ENCODE data around the gene MTMR12. TPM values are rescaled to one million over a fixed set of nuclear protein-coding genes. Genes with fewer than 3 reads are reported as not detected.

Gene MTMR12
- total and polyA plus RNA-seq, 2 of the 13 experiments (the other 11 are each of a cell fraction or from before 2014, with no cell fraction given) = 23.4 to 36.6 TPM

DNA sequence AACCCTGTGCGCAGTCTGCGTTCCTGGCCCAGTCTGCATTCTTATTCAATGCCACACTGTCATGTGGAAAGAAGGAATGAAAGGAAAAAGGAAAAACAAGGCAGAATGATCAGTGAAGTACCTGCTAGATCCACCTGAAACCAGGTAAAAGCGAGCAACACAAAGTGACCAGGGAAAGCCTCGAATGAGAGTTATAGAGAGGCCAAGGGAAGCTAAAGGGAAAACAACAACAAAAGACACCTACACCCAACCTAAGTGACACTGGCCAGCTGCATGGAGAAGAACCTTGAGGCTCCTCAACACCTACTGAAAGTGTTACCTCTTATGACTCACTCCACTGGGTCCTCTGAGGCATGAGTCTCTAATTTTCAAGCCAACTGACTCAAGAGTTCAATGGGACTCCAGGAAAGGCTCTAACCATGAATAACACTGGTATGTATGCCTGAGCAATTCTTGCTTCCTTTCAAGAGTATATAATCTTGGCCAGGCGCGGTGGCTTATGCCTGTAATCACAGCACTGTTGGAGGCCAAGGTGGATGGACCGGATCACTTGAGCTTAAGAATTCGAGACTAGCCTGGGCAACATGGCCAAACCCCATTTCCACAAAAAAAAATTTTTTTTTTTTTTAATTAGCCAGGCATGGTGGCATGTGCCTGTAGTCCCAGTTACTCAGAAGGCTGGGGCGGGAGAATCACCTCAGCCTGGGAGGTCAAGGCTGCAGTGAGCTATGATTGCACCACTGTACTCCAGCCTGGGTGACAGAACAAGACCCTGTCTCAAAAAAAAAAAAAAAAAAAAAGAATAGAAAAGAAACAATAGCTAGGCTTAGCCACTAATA is 29.0 kb downstream of the MTMR12 start:
- FAIRE-seq (no peak), DNase-seq (ENCODE audit: low spot score) (no peak), ATAC-seq (peak; percentile 48)
- Histone ChIP-seq H3K4me3 (replicated peaks in 1 of 3; ENCODE audit: insufficient read depth in 1 of 3, low read depth in 2 of 3, low read length in 3 of 3) (no peak overlapping the region), H4K20me1 (ENCODE audit: insufficient read depth, low read length) (peaks cover 20% of the 10 kb centered on the region), H2AFZ (ENCODE audit: low read length) (no peak overlapping the region), H3K9me3 (ENCODE audit: low read length) (no peaks in the 10 kb centered on the region), H3K27ac (ENCODE audit: extremely low read length, insufficient read depth, low read length) (peak overlapping the region; percentile 39), H3K4me2 (ENCODE audit: low read depth, low read length) (no peak overlapping the region), H3K9ac (ENCODE audit: insufficient read depth, low read depth, low read length) (no peak overlapping the region), H3K27me3 (ENCODE audit: control insufficient read depth in 1 of 2, insufficient read depth in 2 of 2, low read length in 2 of 2) (no peaks in the 10 kb centered on the region), H3K36me3 (replicated peaks in 1 of 2; ENCODE audit: control insufficient read depth in 1 of 2, insufficient read depth in 2 of 2, low read length in 2 of 2) (peaks cover 2 to 9% of the 10 kb centered on the region in 2 experiments; a peak in 4 of 5 replicates), H3K4me1 (ENCODE audit: insufficient read depth, low read length) (peaks cover 96% of the 10 kb centered on the region), H3K79me2 (ENCODE audit: insufficient read depth, low read length) (peaks cover 83% of the 10 kb centered on the region)
- no TSS peak for BruUV-seq (replicated peaks)
- intact Hi-C loops (cut with micrococcal nuclease; ENCODE audit: unreplicated experiment) = no loop called here
- in situ Hi-C loops (cut with HindIII; ENCODE audit: extremely low pct_ligation_motif_present, low pct_unique_long_range_greater_than_20kb) = no loop called here
- POLR2A ChIA-PET = interaction anchor here (0.6 to 1.6 kb wide), 3 partner anchors 8 to 16 kb away, joined by 3 to 5 read pairs (median 3); no protein-coding TSS in a partner anchor
- WGBS (ENCODE audit: low lambda C conversion rate) = 94% methylated on average over 9 of the region's 9 CpGs
- TF ChIP-seq, protein P1, sequence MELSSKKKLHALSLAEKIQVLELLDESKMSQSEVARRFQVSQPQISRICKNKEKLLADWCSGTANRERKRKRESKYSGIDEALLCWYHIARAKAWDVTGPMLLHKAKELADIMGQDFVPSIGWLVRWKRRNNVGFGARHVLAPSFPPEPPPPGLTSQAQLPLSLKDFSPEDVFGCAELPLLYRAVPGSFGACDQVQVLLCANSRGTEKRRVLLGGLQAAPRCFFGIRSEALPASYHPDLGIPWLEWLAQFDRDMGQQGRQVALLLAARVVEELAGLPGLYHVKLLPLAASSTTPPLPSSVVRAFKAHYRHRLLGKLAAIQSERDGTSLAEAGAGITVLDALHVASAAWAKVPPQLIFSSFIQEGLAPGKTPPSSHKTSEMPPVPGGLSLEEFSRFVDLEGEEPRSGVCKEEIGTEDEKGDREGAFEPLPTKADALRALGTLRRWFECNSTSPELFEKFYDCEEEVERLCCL (CRISPR knock-in tag; IDR thresholded peaks at IDR 0.05; ENCODE audit: borderline replicate concordance) = no peak
- TF ChIP-seq RARA (CRISPR knock-in tag; IDR thresholded peaks at IDR 0.05) (peak; percentile 34; the same call in 1 of the 2 replicates), NR2F6 (IDR thresholded peaks at IDR 0.05) (peak; percentile 46), NR2F6 (CRISPR knock-in tag; IDR thresholded peaks at IDR 0.05) (peak; percentile 59), GTF3A (CRISPR knock-in tag; conservative IDR thresholded peaks at IDR 0.05) (no peak), ZNF138 (CRISPR knock-in tag; IDR thresholded peaks at IDR 0.05; ENCODE audit: low read depth) (no peak), PRPF4 (IDR thresholded peaks at IDR 0.05; ENCODE audit: low read depth, low read length, poor library complexity, severe bottlenecking) (no peak), RARG (CRISPR knock-in tag; IDR thresholded peaks at IDR 0.05; ENCODE audit: low read depth) (no peak), SOX6 (IDR thresholded peaks at IDR 0.05) (no peak), SOX6 (CRISPR knock-in tag; IDR thresholded peaks at IDR 0.05) (peak; percentile 51; the same call in 1 of the 2 replicates), GATAD2A (CRISPR knock-in tag; IDR thresholded peaks at IDR 0.05) (0 out of 2 replicates have a peak, but pooled peaks have one; percentile 27), HDAC2 (CRISPR knock-in tag; IDR thresholded peaks at IDR 0.05) (no peak), ZNF530 (CRISPR knock-in tag; IDR thresholded peaks at IDR 0.05; ENCODE audit: low read depth) (no peak), SOX13 (IDR thresholded peaks at IDR 0.05) (no peak), SOX13 (CRISPR knock-in tag; conservative IDR thresholded peaks at IDR 0.05 in 1 of 2, IDR thresholded peaks at IDR 0.05 in 1 of 2) (peak in 1 of 2 experiments; percentile 53; a peak in 1 of 4 replicates), ZNF841 (CRISPR knock-in tag; IDR thresholded peaks at IDR 0.05; ENCODE audit: borderline replicate concordance) (no peak), ZNF12 (CRISPR knock-in tag; IDR thresholded peaks at IDR 0.05) (no peak), ZNF496 (CRISPR knock-in tag; IDR thresholded peaks at IDR 0.05; ENCODE audit: insufficient replicate concordance) (no peak)
- TF ChIP-seq, protein P2, sequence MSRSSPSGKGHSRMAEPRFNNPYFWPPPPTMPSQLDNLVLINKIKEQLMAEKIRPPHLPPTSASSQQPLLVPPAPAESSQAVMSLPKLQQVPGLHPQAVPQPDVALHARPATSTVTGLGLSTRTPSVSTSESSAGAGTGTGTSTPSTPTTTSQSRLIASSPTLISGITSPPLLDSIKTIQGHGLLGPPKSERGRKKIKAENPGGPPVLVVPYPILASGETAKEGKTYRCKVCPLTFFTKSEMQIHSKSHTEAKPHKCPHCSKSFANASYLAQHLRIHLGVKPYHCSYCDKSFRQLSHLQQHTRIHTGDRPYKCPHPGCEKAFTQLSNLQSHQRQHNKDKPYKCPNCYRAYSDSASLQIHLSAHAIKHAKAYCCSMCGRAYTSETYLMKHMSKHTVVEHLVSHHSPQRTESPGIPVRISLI (CRISPR knock-in tag; IDR thresholded peaks at IDR 0.05; ENCODE audit: borderline replicate concordance) = peak; percentile 63; the same call in 1 of the 2 replicates
- TF ChIP-seq, protein P3, sequence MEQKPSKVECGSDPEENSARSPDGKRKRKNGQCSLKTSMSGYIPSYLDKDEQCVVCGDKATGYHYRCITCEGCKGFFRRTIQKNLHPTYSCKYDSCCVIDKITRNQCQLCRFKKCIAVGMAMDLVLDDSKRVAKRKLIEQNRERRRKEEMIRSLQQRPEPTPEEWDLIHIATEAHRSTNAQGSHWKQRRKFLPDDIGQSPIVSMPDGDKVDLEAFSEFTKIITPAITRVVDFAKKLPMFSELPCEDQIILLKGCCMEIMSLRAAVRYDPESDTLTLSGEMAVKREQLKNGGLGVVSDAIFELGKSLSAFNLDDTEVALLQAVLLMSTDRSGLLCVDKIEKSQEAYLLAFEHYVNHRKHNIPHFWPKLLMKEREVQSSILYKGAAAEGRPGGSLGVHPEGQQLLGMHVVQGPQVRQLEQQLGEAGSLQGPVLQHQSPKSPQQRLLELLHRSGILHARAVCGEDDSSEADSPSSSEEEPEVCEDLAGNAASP (CRISPR knock-in tag; IDR thresholded peaks at IDR 0.05; ENCODE audit: borderline replicate concordance) = peak; percentile 70; the same call in 1 of the 2 replicates
- TF ChIP-seq, protein P4, sequence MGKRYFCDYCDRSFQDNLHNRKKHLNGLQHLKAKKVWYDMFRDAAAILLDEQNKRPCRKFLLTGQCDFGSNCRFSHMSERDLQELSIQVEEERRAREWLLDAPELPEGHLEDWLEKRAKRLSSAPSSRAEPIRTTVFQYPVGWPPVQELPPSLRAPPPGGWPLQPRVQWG (CRISPR knock-in tag; IDR thresholded peaks at IDR 0.05; ENCODE audit: borderline replicate concordance, low read depth) = no peak
- CTCF ChIA-PET (ENCODE audit: low intra/inter-chr PET ratio, low total read pairs) = no interaction called here

Measured in HepG2 (cell line).